Endothelial cell of umbilical vein (primary cell): Measurements from ENCODE around the gene NME4. TPM values are rescaled to one million over a fixed set of nuclear protein-coding genes. Genes with fewer than 3 reads are reported as not detected.

Experiments
- BruUV-seq: library from RNA; stranded (reverse); fragments of 400-500 nt; replicated peaks from 2 replicates; lab custom pipeline; 2021; lab: Mats Ljungman, UMichigan
- CTCF ChIA-PET: fragments of 300-600, 350-600 bp; sonication (Branson Sonifier 250); formaldehyde crosslinking; loops from one replicate; lab custom pipeline; 2021; ENCODE audit warnings: antibody characterized with exemption, inconsistent platforms; lab: Charles Lee
- POLR2A ChIA-PET: fragments of 300-600, 350-600 bp; sonication (Branson Sonifier 250); formaldehyde crosslinking; loops from one replicate; lab custom pipeline; 2021; ENCODE audit warnings: antibody characterized with exemption, inconsistent platforms; lab: Charles Lee
- DNase-seq: peaks from one replicate; pipeline ENCODE4 v3.0.0-alpha.2; 2011; ENCODE audit warnings: low read depth, low spot score
- FAIRE-seq: peaks from 2 replicates; lab custom pipeline; 2011; peaks lifted over from hg19 to GRCh38; lab: Jason Lieb, UNC
- H2AFZ ChIP-seq: 2 replicates; pipeline ENCODE4 v1.6.0; 2012; ENCODE audit warnings: low read depth, low read length, control low read depth, inconsistent platforms
- H3K27ac ChIP-seq: 2 replicates; pipeline ENCODE4 v1.5.1; 2011; ENCODE audit warnings: low read depth, mild to moderate bottlenecking, control low read depth, low read length, moderate library complexity; ENCODE audit not compliant: insufficient read depth
- H3K27me3 ChIP-seq, 2 experiments: 2 replicates each; pipeline versions ENCODE4 v1.6.0 to v1.6.1; 2011; ENCODE audit warnings: low read length in 2 of 2, mixed read lengths in 1 of 2; ENCODE audit not compliant: control insufficient read depth in 2 of 2, insufficient read depth in 2 of 2
- H3K36me3 ChIP-seq, 2 experiments: 2 replicates in 1 of 2; 3 replicates in 1 of 2; pipeline ENCODE4 v1.5.1; 2011; ENCODE audit warnings: low read length in 2 of 2, mild to moderate bottlenecking in 1 of 2, moderate library complexity in 1 of 2; ENCODE audit not compliant: control insufficient read depth in 2 of 2, insufficient read depth in 2 of 2; ENCODE audit errors: extremely low read depth in 1 of 2
- H3K4me1 ChIP-seq: 3 replicates; pipeline ENCODE4 v1.5.1; 2011; ENCODE audit warnings: mild to moderate bottlenecking, low read length; ENCODE audit not compliant: control insufficient read depth, insufficient read depth; ENCODE audit errors: extremely low read depth
- H3K4me2 ChIP-seq: 2 replicates; pipeline ENCODE4 v1.6.1; 2011; ENCODE audit warnings: low read length, control low read depth, mixed read lengths; ENCODE audit not compliant: insufficient read depth
- H3K4me3 ChIP-seq, 3 experiments: fragments of 200-600 bp in 1 of 3; sonication (generic), shearing (Covaris generic) in 1 of 3; replicated peaks in 1 of 3; 2 replicates each; pipeline ENCODE4 v1.5.1; 2011 to 2016; ENCODE audit warnings: control low read depth in 3 of 3, low read length in 3 of 3, mild to moderate bottlenecking in 2 of 3, inconsistent platforms in 1 of 3, low read depth in 1 of 3, moderate library complexity in 1 of 3; ENCODE audit not compliant: insufficient read depth in 1 of 3
- H3K79me2 ChIP-seq: 2 replicates; pipeline ENCODE4 v1.6.0; 2012; ENCODE audit warnings: low read length, inconsistent platforms; ENCODE audit not compliant: control insufficient read depth, insufficient read depth
- H3K9ac ChIP-seq: replicated peaks from 2 replicates; pipeline ENCODE3; 2011; ENCODE audit warnings: low read length, control low read depth; ENCODE audit not compliant: insufficient read depth; ENCODE audit errors: extremely low read depth
- H3K9me1 ChIP-seq: replicated peaks from 3 replicates; pipeline ENCODE4 v1.6.0; 2011; ENCODE audit warnings: mild to moderate bottlenecking, low read length; ENCODE audit not compliant: control insufficient read depth, insufficient read depth; ENCODE audit errors: extremely low read depth
- H3K9me3 ChIP-seq: replicated peaks from 2 replicates; pipeline ENCODE4 v1.5.1; 2012; ENCODE audit warnings: low read length, inconsistent platforms; ENCODE audit not compliant: control insufficient read depth, insufficient read depth
- H4K20me1 ChIP-seq: replicated peaks from 2 replicates; pipeline ENCODE3; 2011; ENCODE audit warnings: mild to moderate bottlenecking, low read length; ENCODE audit not compliant: control insufficient read depth, insufficient read depth; ENCODE audit errors: extremely low read depth
- CTCF ChIP-seq, 2 donors: IDR thresholded peaks; 1 replicate in 1 of 2; 2 replicates in 1 of 2; pipeline ENCODE4 v1.5.1; 2011; ENCODE audit warnings: low read length in 2 of 2, mild to moderate bottlenecking in 2 of 2, moderate library complexity in 2 of 2, control low read depth in 1 of 2, inconsistent platforms in 1 of 2, low read depth in 1 of 2; ENCODE audit not compliant: insufficient read depth in 1 of 2; ENCODE audit errors: extremely low read depth in 1 of 2
- EZH2 ChIP-seq: IDR thresholded peaks from 2 replicates; pipeline ENCODE4 v1.6.1; 2012; ENCODE audit warnings: borderline replicate concordance, low read depth, mild to moderate bottlenecking, moderate library complexity, low read length, inconsistent platforms; ENCODE audit not compliant: severe bottlenecking
- FOS ChIP-seq: IDR thresholded peaks from 2 replicates; pipeline ENCODE4 v1.6.1; 2011; ENCODE audit warnings: mild to moderate bottlenecking, low read length, moderate library complexity, borderline replicate concordance; ENCODE audit not compliant: insufficient read depth
- GATA2 ChIP-seq: IDR thresholded peaks from 2 replicates; pipeline ENCODE4 v1.7.0; 2011; ENCODE audit warnings: low read depth, mild to moderate bottlenecking, moderate library complexity, mixed read lengths, low read length; ENCODE audit not compliant: insufficient read length, insufficient read depth
- JUN ChIP-seq: IDR thresholded peaks from 2 replicates; pipeline ENCODE4 v1.6.1; 2011; ENCODE audit warnings: borderline replicate concordance, low read depth; ENCODE audit not compliant: insufficient read length, insufficient read depth
- MAX ChIP-seq: IDR thresholded peaks from 2 replicates; pipeline ENCODE4 v1.6.1; 2011; ENCODE audit not compliant: insufficient read depth, insufficient read length
- MYC ChIP-seq: IDR thresholded peaks from one replicate; pipeline ENCODE4 v1.6.1; 2011; ENCODE audit warnings: mild to moderate bottlenecking, low read depth, low read length
- POLR2A ChIP-seq: IDR thresholded peaks from 2 replicates; pipeline ENCODE4 v1.6.1; 2012; ENCODE audit warnings: low read depth, mild to moderate bottlenecking, control low read depth, low read length
- POLR2AphosphoS5 ChIP-seq: IDR thresholded peaks from 2 replicates; pipeline ENCODE4 v1.6.1; 2012; ENCODE audit warnings: low read depth, mild to moderate bottlenecking, control low read depth, low read length, moderate library complexity; ENCODE audit not compliant: insufficient read depth
- dilution Hi-C: fragments of 300-500 bp; cut with MboI; formaldehyde crosslinking; loops from one replicate; pipeline ENCODE4 v1.15.0; 2019; ENCODE audit warnings: low sequenced_read_pairs; ENCODE audit not compliant: extremely low pct_ligation_motif_present
- intact Hi-C: fragments of 100-400 bp; cut with micrococcal nuclease; formaldehyde crosslinking; loops from one replicate; pipeline ENCODE4 v1.10.0; 2022
- polyA plus RNA-seq, 4 experiments: library from polyadenylated mRNA; depleted of rRNA in 3 of 4; stranded (reverse) in 3 of 4; unstranded in 1 of 4; fragments of >200 nt; gene quantifications; 2 replicates each; pipeline versions ENCODE4 v1.2.1 to v1.2.3, GENCODE V29; 2011 to 2012; ENCODE audit warnings: missing spikeins in 1 of 4
- total RNA-seq: library from RNA; stranded (reverse); gene quantifications from 2 replicates; pipeline ENCODE4 v1.2.3, GENCODE V29; 2021

The NME4 gene
- total and polyA plus RNA-seq, 2 donors (not counting 3 experiments of a cell fraction or from before 2014, with no cell fraction given), result 170 to 264 TPM

GRCh38 chr16:411576-412265 is 14.7 kb downstream of the NME4 start:
- TF ChIP-seq MAX (no peak), FOS (no peak), JUN (no peak), MYC (no peak), POLR2A (no peak), CTCF (IDR thresholded peaks at IDR 0.05; ENCODE audit: extremely low read depth in 1 of 2, insufficient read depth in 1 of 2, low read depth in 1 of 2, low read length in 2 of 2) (no peak), EZH2 (no peak), GATA2 (no peak), POLR2AphosphoS5 (no peak)
- intact Hi-C loops (no loop called here), dilution Hi-C loops (no loop called here)
- no peak overlapping the region for H2AFZ ChIP-seq
- no peak overlapping the region for H3K4me2 ChIP-seq
- H3K4me3 ChIP-seq, result no peak overlapping the region
- no peaks in the 10 kb centered on the region for H3K4me1 ChIP-seq
- H3K36me3 ChIP-seq, result peaks cover 0 to 8% of the 10 kb centered on the region in 2 experiments
- no peaks in the 10 kb centered on the region for H3K9me1 ChIP-seq
- H3K79me2 ChIP-seq, result no peaks in the 10 kb centered on the region
- no peak for FAIRE-seq
- no peak overlapping the region for H3K27ac ChIP-seq
- no peak for DNase-seq
- H4K20me1 ChIP-seq, result no peaks in the 10 kb centered on the region
- H3K9me3 ChIP-seq, result no peaks in the 10 kb centered on the region
- H3K9ac ChIP-seq, result no peak overlapping the region
- no TSS peak for BruUV-seq
- CTCF ChIA-PET, result no interaction called here
- H3K27me3 ChIP-seq, result no peaks in the 10 kb centered on the region
- POLR2A ChIA-PET, result no interaction called here
